UCSD-AML1 (cell line): ENCODE results near the gene CNTRL.

Experiments
- DNase-seq: peaks from one replicate; lab custom pipeline; 2025; ENCODE audit not compliant: unreplicated experiment; lab: John Stamatoyannopoulos, UW

Gene CNTRL

DNA sequence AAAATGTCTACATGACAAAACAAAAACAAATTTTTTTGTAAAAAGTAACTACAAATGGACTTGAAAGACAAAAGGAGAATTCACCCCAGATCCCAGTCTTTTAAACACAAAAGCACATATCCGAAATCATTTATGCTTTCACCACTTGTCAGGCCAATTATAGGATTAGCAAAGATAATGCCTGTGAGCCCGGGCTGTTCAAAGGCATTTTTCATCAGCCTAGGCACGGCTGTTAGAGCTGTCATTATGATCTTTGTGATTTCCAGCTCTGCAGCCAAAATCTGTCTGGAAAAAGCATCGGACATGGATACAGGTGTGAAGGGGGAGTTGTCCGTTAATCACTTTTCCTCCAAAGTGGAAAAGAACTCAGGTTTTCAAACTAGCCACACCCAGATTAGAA, 150.5 kb downstream of the CNTRL start:
- DNase-seq = no peak

DNA sequence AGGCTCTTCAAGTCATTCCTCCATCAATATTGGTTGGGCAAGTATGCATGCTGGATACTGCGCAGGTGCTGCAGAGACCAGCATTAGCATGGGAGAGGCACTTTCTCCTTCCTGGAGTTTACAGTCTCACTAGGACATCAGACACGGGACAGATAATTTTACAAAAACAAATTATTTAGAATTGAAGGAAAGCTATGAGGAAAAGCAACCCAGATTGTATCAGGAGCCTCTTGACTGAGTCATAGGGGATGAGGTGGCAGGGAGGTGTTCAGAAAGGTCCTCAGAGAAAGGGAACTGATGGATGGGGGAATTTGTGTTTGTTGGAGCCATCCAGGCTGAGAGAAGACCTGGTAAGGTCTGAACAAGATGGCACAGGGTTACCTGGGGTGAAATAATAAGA, 151.4 kb downstream of the CNTRL start:
- DNase-seq = no peak
